Fibroblast of mammary gland (primary cell): ENCODE data around the gene ZXDC.

Experiments
- DNase-seq: peaks from one replicate; pipeline ENCODE4 v3.0.0-alpha.2; 2010; ENCODE audit warnings: low read depth
- H3K4me3 ChIP-seq: 2 replicates; pipeline ENCODE4 v1.5.1; 2011; ENCODE audit warnings: low read depth, mild to moderate bottlenecking, low read length, moderate library complexity; ENCODE audit not compliant: control insufficient read depth
- TF ChIP-seq, protein P1 (sequence below): conservative IDR thresholded peaks from 2 replicates; pipeline ENCODE4 v1.5.1; 2011; ENCODE audit warnings: low read depth, low read length, inconsistent platforms; ENCODE audit not compliant: control insufficient read depth, insufficient read depth

ZXDC gene

DNA sequence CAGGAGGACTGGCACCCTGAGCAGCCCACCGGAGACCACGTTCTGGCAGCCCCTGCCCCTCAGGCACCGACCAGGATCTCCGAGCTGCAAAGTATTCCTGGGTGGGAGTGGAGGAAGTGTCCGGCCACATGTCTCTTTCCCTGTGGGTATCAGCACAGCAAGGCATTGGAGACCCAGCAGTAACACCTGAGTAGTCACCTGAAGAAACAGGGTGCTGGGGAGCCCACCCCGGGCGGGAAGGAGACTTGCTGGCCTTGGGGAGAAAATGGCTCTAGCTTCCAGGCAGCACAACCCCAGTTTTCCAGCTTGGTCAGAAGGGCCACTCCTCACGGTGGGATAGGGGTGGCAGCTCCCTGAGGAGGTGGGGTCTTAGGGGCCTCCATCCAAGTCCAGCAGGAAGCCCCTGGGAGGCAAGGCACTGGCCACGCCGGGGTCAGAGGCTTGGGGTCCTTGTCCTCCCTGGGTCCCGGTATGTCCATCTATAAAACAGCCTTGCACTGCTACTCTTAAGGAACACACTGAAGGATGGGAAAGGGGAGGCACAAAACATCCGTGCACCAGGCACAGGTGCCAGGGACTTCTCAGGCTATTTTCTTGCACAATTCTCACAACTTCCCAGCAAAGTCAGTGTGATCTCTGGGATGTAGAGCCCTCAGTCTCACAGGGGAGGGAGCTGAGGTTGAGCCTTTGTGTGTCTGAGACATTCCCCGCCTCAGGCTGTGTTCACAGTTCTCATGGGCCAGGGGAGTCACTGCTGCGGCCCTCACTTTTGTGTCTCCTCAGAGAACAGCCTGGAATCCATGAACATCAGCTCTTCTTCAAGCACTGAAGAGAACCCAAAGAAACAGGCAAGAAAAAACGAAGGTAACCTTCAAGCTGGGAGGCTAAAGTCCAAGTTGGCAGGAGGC lies 69.0 kb downstream of the ZXDC start:
- DNase-seq = no peak
- TF ChIP-seq, protein P1, sequence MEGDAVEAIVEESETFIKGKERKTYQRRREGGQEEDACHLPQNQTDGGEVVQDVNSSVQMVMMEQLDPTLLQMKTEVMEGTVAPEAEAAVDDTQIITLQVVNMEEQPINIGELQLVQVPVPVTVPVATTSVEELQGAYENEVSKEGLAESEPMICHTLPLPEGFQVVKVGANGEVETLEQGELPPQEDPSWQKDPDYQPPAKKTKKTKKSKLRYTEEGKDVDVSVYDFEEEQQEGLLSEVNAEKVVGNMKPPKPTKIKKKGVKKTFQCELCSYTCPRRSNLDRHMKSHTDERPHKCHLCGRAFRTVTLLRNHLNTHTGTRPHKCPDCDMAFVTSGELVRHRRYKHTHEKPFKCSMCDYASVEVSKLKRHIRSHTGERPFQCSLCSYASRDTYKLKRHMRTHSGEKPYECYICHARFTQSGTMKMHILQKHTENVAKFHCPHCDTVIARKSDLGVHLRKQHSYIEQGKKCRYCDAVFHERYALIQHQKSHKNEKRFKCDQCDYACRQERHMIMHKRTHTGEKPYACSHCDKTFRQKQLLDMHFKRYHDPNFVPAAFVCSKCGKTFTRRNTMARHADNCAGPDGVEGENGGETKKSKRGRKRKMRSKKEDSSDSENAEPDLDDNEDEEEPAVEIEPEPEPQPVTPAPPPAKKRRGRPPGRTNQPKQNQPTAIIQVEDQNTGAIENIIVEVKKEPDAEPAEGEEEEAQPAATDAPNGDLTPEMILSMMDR = no peak
- no peak overlapping the region for H3K4me3 ChIP-seq

DNA sequence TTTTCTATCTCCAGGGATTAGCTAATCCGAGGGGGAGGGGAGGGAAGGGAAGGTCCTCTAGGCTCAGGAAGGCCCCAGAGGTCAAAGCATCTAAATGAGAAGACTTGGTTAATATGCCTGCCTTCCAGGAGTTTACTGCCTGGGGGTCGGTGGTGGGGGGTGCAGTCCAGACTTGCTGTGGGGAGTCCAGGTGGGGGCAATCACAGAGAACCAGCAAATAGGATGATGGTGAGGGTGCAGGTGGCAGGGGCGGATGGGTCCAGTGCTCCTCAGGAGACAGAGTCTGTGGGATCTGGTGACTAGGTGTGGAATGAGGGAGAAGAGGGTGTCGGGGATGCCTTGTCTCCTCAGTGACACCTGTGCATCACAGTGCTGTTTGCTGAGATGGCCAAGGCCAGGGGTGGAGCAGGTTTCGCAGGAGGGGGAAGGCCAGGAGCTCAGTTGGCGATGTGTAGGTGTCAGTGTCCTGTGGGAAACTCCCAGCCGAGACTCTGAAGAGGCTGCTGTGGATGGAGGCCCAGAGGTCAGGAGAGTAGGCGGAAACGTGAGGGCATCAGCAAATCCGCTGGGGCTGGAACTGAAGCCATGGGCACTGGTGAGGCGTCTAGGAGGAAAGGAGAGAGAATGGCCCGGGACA lies 72.9 kb downstream of the ZXDC start:
- DNase-seq = no peak
- TF ChIP-seq, protein P1 = no peak
- H3K4me3 ChIP-seq = no peak overlapping the region

GRCh38 chr3:126402178-126402577 lies 73.5 kb downstream of the ZXDC start:
- DNase-seq = no peak
- TF ChIP-seq, protein P1 = no peak
- no peak overlapping the region for H3K4me3 ChIP-seq

- TF ChIP-seq, protein P1 = no peak
- no peak for DNase-seq
- no peak overlapping the region for H3K4me3 ChIP-seq
Observed at GRCh38 chr3:126401611-126402160, 74.0 kb downstream of the ZXDC start.

- no peak overlapping the region for H3K4me3 ChIP-seq
- TF ChIP-seq, protein P1 = no peak
- no peak for DNase-seq
Observed at GRCh38 chr3:126399756-126400155, 75.9 kb downstream of the ZXDC start.

GRCh38 chr3:126399351-126399735 lies 76.3 kb downstream of the ZXDC start:
- no peak for DNase-seq

More at GRCh38 chr3:126399351-126399735, 76.3 kb downstream of the ZXDC start:
- H3K4me3 ChIP-seq = no peak overlapping the region
- TF ChIP-seq, protein P1 = no peak
